ENCODE results near the gene C11orf21. TPM values are rescaled to one million over a fixed set of nuclear protein-coding genes. Genes with fewer than 3 reads are reported as not detected.

C11orf21 gene
- total RNA-seq, 1 donor from 2014 or later = 12.1 TPM

GRCh38 chr11:2263724-2264360 lies 37.9 kb downstream of the C11orf21 start:
- Histone ChIP-seq H3K4me1 (peaks cover 12% of the 10 kb centered on the region), H3K4me3 (no peak overlapping the region), H3K27me3 (ENCODE audit: low read depth) (peaks cover 14% of the 10 kb centered on the region), H3K36me3 (no peaks in the 10 kb centered on the region), H3K27ac (no peak overlapping the region), H3K9me3 (no peaks in the 10 kb centered on the region)
- TF ChIP-seq, protein P1, sequence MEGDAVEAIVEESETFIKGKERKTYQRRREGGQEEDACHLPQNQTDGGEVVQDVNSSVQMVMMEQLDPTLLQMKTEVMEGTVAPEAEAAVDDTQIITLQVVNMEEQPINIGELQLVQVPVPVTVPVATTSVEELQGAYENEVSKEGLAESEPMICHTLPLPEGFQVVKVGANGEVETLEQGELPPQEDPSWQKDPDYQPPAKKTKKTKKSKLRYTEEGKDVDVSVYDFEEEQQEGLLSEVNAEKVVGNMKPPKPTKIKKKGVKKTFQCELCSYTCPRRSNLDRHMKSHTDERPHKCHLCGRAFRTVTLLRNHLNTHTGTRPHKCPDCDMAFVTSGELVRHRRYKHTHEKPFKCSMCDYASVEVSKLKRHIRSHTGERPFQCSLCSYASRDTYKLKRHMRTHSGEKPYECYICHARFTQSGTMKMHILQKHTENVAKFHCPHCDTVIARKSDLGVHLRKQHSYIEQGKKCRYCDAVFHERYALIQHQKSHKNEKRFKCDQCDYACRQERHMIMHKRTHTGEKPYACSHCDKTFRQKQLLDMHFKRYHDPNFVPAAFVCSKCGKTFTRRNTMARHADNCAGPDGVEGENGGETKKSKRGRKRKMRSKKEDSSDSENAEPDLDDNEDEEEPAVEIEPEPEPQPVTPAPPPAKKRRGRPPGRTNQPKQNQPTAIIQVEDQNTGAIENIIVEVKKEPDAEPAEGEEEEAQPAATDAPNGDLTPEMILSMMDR (IDR thresholded peaks at IDR 0.05) = no peak
- DNase-seq (no peak), ATAC-seq (no peak)
- intact Hi-C loops (cut with DNase I) = no loop called here

- DNase-seq (no peak), ATAC-seq (no peak)
- Histone ChIP-seq H3K27ac (no peak overlapping the region), H3K4me3 (no peak overlapping the region), H3K27me3 (ENCODE audit: low read depth) (peaks cover 6% of the 10 kb centered on the region), H3K4me1 (peaks cover 7% of the 10 kb centered on the region), H3K9me3 (no peaks in the 10 kb centered on the region), H3K36me3 (no peaks in the 10 kb centered on the region)
- intact Hi-C loops (cut with DNase I) = no loop called here
- TF ChIP-seq, protein P1 (IDR thresholded peaks at IDR 0.05) = no peak
Measured at GRCh38 chr11:2263071-2263565, 38.6 kb downstream of the C11orf21 start.

GRCh38 chr11:2262301-2263070 lies 39.2 kb downstream of the C11orf21 start:
- DNase-seq = no peak
- intact Hi-C loops (cut with DNase I) = no loop called here
- Histone ChIP-seq H3K27ac (no peak overlapping the region), H3K9me3 (no peaks in the 10 kb centered on the region), H3K27me3 (ENCODE audit: low read depth) (no peaks in the 10 kb centered on the region), H3K4me3 (no peak overlapping the region), H3K36me3 (no peaks in the 10 kb centered on the region), H3K4me1 (peaks cover 7% of the 10 kb centered on the region)
- TF ChIP-seq, protein P1 (IDR thresholded peaks at IDR 0.05) = no peak
- ATAC-seq = no peak

- TF ChIP-seq, protein P1 (IDR thresholded peaks at IDR 0.05) = no peak
- no peaks in the 10 kb centered on the region for H3K36me3 ChIP-seq
- no peak overlapping the region for H3K4me3 ChIP-seq
- intact Hi-C loops (cut with DNase I) = no loop called here
- H3K9me3 ChIP-seq = no peaks in the 10 kb centered on the region
- H3K27ac ChIP-seq = no peak overlapping the region
- no peak for DNase-seq
- H3K27me3 ChIP-seq (ENCODE audit: low read depth) = no peaks in the 10 kb centered on the region
- ATAC-seq = no peak
- H3K4me1 ChIP-seq = peaks cover 7% of the 10 kb centered on the region
Measured at GRCh38 chr11:2261436-2262230, 40.1 kb downstream of the C11orf21 start.

Measured in lower lobe of right lung (tissue), 2 donors.